ENCODE results near the gene NDUFB3.

- no peak for TF ChIP-seq CTCF (conservative IDR thresholded peaks at IDR 0.05; ENCODE audit: low read length)
- no peak for TF ChIP-seq EZH2phosphoT487 (IDR thresholded peaks at IDR 0.05; ENCODE audit: borderline replicate concordance)
These were observed 43.0 kb downstream of the NDUFB3 start for GRCh38 chr2:201114846-201115245.
